ENCODE data around the gene NUAK2.

Gene NUAK2

GRCh38 chr1:205344066-205344928, 22.8 kb upstream of the NUAK2 start:
- 0 out of 2 replicates have a peak, but pooled peaks have one; percentile 7 for TF ChIP-seq CTCF (IDR thresholded peaks at IDR 0.05)

GRCh38 chr1:205343431-205344065, 22.0 kb upstream of the NUAK2 start:
- TF ChIP-seq CTCF (IDR thresholded peaks at IDR 0.05), result peak; percentile 25; the same call in 1 of the 2 replicates

DNA sequence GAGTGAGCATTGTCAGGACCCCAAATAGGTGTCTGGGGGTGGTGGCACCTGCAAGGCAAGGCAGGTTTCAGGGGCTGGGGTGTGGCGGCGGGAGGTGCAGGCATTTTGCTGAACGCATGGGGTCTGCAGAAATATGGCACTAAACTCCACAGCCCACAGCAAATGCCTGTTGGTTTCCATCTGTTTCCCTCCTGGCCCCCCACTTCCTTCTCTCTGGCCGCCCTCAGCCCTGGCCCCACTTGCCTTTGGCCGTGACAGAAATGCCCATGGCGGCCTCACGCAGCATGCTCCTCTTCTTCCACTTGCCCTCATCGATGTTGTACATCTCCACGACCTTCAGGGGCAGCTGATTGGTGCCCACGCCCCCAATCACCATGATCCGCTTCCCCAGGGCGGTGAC, 21.4 kb upstream of the NUAK2 start:
- no peak for TF ChIP-seq CTCF (IDR thresholded peaks at IDR 0.05)

DNA sequence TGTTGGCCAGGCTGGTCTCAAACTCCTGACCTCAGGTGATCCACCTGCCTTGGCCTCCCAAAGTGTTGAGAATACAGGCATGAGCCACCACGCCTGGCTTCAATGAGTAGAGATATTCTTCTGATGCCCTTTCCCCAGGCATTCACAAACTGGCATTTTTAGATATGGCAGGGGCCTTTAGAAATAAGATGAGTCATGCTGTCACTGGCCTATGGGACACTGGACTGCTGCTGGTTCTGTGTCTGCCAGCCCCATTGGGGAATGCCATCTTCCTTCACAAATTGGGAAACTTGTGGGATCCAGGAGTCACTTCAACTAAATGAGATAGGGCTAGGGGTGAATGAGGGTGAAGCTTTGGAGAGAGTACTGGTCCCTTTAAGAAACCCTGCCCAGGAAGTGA, 19.1 kb upstream of the NUAK2 start:
- TF ChIP-seq CTCF (IDR thresholded peaks at IDR 0.05), result no peak

DNA sequence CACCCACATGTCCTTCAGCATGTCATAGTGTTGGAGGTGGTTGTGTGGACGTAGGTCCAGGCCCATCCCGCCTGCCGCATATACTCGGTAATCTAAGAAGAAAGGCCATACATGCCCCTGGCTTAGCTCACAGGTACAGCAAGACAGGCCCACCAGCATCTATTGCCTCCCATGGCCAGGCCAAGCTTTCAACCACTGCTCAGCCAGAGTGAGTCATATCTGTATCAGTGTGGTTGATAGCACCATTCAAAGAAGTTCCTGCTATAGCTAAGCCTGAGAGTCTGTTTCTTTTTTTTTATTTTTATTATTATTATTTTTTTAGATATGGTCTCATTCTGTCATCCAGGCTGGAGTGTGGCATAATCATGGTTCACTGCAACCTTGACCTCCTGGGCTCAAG, 18.2 kb upstream of the NUAK2 start:
- TF ChIP-seq CTCF (IDR thresholded peaks at IDR 0.05), result no peak

GRCh38 chr1:205339197-205339702, 17.7 kb upstream of the NUAK2 start:
- no peak for TF ChIP-seq CTCF (IDR thresholded peaks at IDR 0.05)

DNA sequence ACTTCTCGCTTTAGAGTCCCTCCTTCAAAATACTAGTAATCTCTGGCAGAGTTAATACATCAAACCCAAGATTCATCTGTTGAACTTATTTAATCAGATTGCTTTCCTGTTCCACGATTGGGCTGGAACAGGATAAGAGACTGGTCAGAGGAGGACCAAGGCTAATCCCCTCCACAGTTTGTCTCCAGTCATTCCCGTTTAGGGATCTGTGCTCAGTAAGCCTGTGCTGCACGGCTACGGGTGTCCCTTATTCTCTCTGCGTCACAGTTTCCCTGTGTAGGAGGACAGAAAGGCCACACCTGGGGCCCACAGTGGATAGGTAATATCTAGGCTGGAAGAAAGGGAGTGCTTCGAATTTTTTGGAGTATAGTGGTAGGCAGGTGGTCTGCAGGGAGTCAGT, 16.5 kb upstream of the NUAK2 start:
- no peak for TF ChIP-seq CTCF (IDR thresholded peaks at IDR 0.05)
